GM19463 (cell line): ENCODE results near the gene C3orf20.
"Not testable (repeated sequence)": the region's sequence is repeated elsewhere in the genome, so short reads cannot be mapped to it uniquely, and the experiment has no call there.

ENCODE experiments used
- ATAC-seq: cut with Tn5 transposase; IDR thresholded peaks from one replicate; pipeline ENCODE4 v1.9.1; 2021; ENCODE audit warnings: mild to moderate bottlenecking, moderate library complexity; ENCODE audit not compliant: unreplicated experiment

C3orf20 gene

DNA sequence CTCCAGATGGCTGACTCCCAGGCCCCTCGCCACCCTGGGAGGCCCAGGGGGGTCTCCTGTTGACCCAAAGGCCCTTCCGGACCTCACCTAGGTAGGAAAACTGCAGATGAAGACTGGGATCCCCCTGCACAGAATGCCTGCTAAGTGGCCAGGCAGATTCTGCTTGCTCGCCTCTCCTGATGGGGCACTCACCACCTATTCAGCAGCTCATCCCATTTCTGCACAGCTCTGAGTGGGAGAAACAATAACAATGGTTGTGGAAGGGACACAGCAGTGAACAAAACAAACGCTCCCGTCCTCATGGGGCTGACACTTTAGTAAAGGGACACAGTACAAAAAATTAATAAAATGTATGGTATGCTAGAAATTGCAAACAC is 118.9 kb downstream of the C3orf20 start:
- no peak for ATAC-seq

DNA sequence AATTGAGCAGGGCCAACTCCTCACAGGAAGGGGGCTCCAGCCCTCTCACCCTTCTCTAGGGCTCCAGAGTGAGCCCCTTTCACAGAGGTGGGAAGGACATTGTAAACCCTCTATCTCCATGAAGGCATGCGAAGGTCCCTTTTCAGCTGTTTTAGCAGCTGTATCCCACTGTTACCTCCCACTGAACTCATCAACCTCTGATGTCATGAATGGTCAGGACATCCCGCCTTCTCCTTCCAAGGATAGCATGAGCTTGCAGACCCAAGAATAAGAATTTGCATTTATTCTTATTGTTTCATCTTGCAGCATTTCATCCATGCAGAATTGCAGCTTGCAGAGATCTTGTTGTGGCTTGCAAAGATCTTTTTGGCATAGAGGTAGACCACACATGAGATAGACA is 119.5 kb downstream of the C3orf20 start:
- no peak for ATAC-seq

DNA sequence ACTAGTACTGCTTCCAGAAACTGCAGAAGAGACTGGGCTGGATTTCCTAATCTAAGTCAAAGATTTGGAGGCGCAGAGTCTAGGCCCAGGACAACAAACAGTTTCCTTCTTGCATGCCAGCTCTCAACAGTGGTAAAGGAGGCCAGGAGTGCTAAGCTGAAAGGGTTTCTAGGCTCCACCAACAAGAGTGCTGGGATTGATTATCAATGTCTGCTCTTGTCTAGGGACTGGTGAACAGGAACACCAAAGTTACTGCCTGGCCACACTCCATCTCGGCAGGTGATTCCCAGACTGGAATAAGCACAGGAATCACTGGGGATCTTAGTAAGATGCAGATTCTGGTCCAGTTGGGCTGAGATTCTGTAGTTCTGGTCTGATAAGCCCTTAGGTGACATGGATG is 121.1 kb downstream of the C3orf20 start:
- no peak for ATAC-seq

GRCh38 chr3:14796403-14797077 is 121.6 kb downstream of the C3orf20 start:
- no peak for ATAC-seq

DNA sequence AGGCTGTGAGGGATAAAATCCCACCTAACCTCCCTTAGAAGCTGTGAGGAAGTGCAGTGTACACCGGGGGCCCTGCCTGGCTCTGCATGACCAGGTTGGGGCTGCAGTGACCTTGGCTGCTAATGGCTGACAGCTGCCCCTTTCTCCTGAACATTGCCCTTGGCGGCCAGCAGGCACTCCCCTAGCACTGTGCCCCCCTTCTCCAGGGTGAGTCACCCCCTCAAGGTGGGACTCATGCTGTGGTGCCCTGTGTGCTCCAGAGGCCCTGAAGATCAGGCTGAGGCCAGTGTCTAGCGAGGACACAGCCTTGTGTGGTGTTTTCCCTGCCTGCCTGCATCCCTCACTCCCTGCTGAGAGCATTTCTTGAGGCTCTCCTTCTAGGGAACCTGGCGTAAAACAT is 122.8 kb downstream of the C3orf20 start:
- no peak for ATAC-seq

GRCh38 chr3:14798231-14798630 is 123.3 kb downstream of the C3orf20 start:
- ATAC-seq, result no peak

- no peak for ATAC-seq
Measured at GRCh38 chr3:14799146-14799545, 124.2 kb downstream of the C3orf20 start.

DNA sequence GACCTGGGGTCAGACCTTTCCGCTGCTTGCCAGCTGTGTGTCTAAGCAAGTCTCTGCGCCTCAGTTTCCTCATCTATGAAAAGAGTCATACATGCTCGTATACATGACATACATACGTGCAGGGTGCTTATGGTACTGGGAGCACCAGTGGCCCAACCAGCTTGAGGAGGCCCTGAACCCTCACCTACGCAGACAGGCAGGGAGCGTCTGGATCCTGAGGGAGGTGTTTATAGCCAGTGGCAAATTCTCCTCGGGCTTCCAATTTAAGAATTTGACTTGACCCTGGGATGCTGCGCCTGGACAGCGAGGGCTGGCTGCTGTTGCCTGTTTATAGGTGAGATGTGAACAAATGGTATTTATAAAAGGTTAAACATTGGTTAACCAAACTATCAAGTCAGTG is 126.1 kb downstream of the C3orf20 start:
- ATAC-seq, result no peak

GRCh38 chr3:14801668-14802380 is 126.9 kb downstream of the C3orf20 start:
- no peak for ATAC-seq

GRCh38 chr3:14802381-14802731 is 127.4 kb downstream of the C3orf20 start:
- no peak for ATAC-seq

- no peak for ATAC-seq
Measured at GRCh38 chr3:14803101-14803980, 128.4 kb downstream of the C3orf20 start.

GRCh38 chr3:14803981-14804834 is 129.3 kb downstream of the C3orf20 start:
- no peak for ATAC-seq

DNA sequence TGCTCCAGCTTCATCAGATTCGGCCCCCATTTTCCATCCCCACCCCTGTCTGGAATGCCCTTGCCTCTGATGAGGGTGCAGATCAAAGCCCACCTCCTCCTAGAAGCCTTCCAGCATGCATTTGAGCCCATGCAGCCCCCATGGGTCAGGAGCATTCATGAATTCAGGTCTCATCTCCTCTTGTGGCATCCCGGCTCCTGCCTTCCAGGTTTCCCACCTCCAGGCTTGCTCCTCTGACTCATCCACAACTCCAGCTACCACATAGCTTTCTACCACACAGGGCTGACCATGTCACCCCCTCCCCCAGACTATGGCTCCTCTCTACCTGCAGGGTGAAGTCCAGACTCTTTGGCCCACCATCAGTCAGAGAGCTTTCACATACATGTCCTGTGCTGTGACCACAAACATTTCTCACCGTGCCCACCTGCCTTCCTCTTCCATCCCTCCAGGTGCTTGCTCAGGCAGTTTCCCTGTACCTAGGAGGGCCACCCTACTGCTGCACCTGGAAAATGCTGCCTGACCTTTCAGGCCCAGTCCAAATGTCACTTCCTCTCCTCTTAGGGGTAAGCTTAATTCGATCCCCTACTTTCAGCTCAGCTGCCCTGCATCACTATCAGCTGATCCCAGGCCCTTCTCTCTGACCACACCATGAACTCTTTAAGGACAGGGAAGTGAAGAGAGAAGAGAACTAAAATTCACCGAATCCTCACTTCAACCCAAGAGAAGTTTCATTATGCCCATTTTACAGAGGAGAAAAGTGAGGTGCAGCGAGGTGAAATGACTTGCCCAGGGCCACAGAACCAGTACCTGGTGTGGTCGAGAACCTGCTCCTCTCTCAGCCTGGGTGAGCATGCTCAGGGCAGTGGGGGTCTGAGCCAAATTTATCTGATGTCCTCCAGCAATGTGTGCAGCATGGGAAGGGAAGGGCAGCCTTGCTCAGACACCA is 130.2 kb downstream of the C3orf20 start:
- no peak for ATAC-seq

DNA sequence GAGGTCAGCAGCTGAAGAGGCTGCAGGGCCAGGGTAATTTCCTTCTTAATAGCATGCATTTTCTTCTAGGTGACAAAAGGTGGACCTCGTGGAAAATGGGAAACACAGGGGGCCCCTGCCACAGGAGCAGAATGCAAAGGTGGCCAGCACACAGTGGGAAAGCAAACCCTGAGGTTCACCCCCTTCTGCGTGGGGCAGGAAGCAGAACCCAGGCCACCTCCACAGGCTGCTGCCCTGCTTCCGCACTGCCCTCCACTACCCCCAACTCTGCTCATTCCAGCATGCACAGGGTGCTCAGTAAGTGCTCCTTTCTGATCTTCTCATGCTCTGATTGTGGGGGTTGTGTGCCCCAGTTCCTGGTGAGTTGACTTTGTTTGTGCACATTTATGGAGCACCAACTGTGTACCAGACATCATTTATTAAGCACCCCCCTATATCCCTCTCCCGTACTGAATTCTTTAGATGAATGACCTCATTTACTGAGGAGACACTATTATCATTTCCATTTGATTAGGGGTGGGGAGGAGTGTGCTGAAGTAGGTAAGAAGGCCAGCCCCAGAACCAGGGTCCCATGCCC is 131.1 kb downstream of the C3orf20 start:
- ATAC-seq, result no peak

DNA sequence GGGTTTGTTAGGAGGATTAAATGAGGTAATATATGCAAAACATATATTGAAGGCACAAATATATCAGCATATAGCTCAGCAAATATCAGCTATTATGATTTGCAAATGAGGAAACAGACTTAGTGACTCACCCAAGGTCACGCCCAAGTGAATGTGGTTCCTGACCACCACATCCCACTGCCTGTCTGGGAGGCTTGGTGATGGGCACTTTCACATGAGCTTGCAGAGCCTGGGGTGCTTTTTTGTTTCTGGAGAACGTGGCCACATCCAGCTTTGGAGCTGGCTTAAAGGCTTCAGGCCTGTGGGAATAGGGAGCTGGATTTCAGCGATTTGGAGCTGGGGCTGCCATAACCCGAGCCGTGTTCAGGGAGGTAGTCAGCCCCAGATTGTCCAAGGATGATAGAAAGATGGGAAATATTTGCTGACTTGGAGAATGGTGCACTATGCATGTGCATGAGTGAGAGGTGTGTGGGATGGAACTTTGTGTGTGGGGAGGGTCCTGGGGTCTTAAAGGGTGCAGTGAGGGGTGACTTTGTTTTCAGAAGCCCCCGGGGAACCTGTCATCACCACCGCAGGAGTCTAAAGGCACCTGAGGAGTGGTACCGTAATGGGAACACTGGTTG is 131.8 kb downstream of the C3orf20 start:
- no peak for ATAC-seq

DNA sequence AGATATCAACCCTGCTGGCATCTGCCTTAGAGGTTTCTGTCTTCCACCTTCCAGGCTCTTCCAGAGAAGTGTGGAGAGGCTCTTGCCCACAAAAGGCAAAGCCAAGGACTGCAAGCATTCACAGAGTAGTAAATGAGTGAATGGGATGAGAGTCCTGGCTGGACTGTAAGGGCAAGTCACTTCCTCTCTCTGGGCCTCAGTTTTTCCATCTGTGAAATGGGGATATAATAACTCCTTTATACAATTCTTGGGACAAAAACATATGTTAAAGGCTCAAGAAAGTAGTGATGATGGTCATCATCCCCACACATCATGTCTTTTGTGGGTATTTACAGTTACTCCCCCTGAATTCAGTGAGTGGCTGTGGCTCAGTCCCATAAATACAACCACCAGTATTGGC is 133.1 kb downstream of the C3orf20 start:
- ATAC-seq, result no peak

DNA sequence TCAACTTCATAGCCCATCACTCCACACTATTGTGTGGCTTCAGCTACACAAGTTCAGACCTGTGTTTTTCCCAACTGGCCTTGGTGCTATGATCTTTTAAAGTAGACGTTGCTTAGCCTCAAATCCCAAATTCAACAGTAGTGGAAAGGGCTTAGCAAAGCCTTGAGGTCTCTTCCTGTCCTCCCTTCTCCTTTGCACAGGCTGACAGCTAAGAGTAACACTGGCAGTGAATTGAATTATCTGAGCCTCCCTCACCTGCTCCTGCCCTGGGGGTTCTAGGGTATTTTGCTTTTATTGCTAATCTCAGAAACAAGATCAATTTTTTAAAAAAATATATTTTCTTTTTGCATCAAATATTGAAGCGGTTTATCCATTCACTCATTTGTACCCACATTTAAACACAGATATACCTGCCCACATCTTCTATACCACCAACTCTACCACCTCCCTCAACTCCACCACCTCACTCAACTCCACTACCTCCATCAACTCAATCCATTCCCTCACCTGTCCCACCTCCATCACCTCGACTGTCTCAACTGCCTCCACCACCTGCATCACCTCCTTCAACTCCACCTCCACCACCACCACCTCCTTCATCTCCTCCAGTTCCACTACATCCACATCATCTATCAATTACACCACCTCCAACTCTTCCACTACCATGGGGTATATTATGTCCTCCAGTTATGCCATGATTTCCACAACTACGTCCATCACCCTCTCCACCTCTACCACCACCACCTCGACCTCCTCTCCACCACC is 133.7 kb downstream of the C3orf20 start:
- ATAC-seq, result no peak

DNA sequence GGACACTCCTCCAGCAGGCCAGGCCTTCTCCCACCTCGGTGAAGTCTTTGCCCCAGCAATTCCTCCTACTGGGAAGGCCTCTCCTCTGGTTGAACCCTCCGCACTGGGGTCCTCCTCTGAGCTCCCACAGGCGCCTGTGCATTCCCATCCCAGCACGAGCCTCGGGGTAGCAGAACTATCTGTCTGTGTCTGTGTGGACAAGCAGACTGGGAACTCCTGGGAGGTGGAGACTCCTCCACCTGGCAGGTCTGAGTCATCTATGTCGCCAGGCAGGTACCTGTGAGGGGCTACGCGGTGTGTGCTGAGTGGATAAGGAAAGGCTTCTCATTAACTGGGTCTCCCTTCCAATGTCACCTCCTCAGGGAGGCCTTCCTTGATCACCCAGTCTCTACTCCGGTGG is 134.7 kb downstream of the C3orf20 start:
- not testable (repeated sequence) for ATAC-seq
